ENCODE results near the gene SLC8B1. TPM values are rescaled to one million over a fixed set of nuclear protein-coding genes. Genes with fewer than 3 reads are reported as not detected.

Gene SLC8B1
- polyA plus RNA-seq, 1 donor from 2014 or later, result 1.1 TPM

DNA sequence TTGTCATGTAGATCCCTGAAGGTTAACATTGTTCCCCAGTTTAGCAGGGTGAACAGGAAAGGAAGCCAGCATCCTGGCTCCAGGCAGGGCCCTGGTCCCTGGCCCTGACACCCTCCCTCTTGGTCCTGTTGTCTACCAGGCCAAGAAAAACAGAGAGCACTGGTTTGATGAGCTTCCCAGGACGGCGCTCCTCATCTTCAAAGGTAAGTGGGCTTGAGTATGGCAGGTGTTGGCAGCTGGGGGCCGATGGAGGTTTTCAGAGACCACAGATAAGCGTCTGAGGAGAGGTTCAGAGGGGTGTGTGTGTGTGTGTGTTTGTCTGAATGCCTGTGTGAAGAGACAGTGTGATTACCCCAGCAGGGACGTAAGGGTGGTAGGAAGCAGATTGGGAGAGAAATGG, 56.3 kb downstream of the SLC8B1 start:
- TF ChIP-seq EP300 (conservative IDR thresholded peaks at IDR 0.05; ENCODE audit: poor library complexity, severe bottlenecking) (no peak), EZH2 (IDR thresholded peaks at IDR 0.05; ENCODE audit: borderline replicate concordance, insufficient read depth, low read length, poor library complexity, severe bottlenecking) (no peak)
- H3K4me2 ChIP-seq (ENCODE audit: low read length), result no peak overlapping the region
- H3K9ac ChIP-seq (ENCODE audit: low read length), result no peak overlapping the region
- H3K9me2 ChIP-seq (ENCODE audit: insufficient read depth, low read length), result no peaks in the 10 kb centered on the region
- H3K79me2 ChIP-seq (replicated peaks; ENCODE audit: insufficient read depth, low read length), result no peaks in the 10 kb centered on the region
- no peak overlapping the region for H2AFZ ChIP-seq (ENCODE audit: low read depth, low read length)
- no peaks in the 10 kb centered on the region for H3K36me3 ChIP-seq (ENCODE audit: insufficient read depth, low read length)
- H3K9me3 ChIP-seq (ENCODE audit: low read length), result no peaks in the 10 kb centered on the region
- no peaks in the 10 kb centered on the region for H3K27me3 ChIP-seq (ENCODE audit: insufficient read depth, low read depth, low read length)
- H4K20me1 ChIP-seq (ENCODE audit: insufficient read depth), result no peaks in the 10 kb centered on the region
- H3F3A ChIP-seq (ENCODE audit: insufficient read depth, low read length, poor library complexity, severe bottlenecking), result no peaks in the 10 kb centered on the region
- H3K4me3 ChIP-seq (ENCODE audit: low read length), result no peak overlapping the region
- H3K27ac ChIP-seq (ENCODE audit: low read length), result no peak overlapping the region

DNA sequence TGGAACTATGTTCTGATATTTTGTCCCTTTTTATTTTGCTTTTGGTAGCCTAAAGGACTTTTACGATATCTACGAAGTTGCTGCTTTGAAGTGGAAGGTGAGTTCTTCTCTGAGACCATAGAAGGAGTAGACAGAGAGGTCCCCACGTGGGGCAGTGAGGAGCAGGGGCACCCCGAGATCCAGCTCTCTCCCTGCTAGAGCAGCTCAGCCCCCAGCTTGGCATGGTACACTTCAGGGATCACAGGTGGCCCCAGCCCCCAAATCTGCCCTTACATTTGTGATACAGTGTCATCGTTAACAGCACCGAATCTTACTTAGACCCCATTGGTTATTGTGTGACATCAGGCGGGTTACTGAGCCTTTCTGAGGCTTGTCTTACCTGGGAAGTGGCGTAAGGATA, 56.8 kb downstream of the SLC8B1 start:
- no peak overlapping the region for H3K9ac ChIP-seq (ENCODE audit: low read length)
- H3K4me3 ChIP-seq (ENCODE audit: low read length), result no peak overlapping the region
- no peak overlapping the region for H3K4me2 ChIP-seq (ENCODE audit: low read length)
- no peak overlapping the region for H3K27ac ChIP-seq (ENCODE audit: low read length)
- H3K79me2 ChIP-seq (replicated peaks; ENCODE audit: insufficient read depth, low read length), result no peaks in the 10 kb centered on the region
- no peaks in the 10 kb centered on the region for H3K9me2 ChIP-seq (ENCODE audit: insufficient read depth, low read length)
- H4K20me1 ChIP-seq (ENCODE audit: insufficient read depth), result no peaks in the 10 kb centered on the region
- no peak overlapping the region for H2AFZ ChIP-seq (ENCODE audit: low read depth, low read length)
- H3F3A ChIP-seq (ENCODE audit: insufficient read depth, low read length, poor library complexity, severe bottlenecking), result no peaks in the 10 kb centered on the region
- no peak for TF ChIP-seq TAF1 (IDR thresholded peaks at IDR 0.05; ENCODE audit: low read depth)
- TF ChIP-seq, protein P1, sequence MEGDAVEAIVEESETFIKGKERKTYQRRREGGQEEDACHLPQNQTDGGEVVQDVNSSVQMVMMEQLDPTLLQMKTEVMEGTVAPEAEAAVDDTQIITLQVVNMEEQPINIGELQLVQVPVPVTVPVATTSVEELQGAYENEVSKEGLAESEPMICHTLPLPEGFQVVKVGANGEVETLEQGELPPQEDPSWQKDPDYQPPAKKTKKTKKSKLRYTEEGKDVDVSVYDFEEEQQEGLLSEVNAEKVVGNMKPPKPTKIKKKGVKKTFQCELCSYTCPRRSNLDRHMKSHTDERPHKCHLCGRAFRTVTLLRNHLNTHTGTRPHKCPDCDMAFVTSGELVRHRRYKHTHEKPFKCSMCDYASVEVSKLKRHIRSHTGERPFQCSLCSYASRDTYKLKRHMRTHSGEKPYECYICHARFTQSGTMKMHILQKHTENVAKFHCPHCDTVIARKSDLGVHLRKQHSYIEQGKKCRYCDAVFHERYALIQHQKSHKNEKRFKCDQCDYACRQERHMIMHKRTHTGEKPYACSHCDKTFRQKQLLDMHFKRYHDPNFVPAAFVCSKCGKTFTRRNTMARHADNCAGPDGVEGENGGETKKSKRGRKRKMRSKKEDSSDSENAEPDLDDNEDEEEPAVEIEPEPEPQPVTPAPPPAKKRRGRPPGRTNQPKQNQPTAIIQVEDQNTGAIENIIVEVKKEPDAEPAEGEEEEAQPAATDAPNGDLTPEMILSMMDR (IDR thresholded peaks at IDR 0.05; ENCODE audit: poor library complexity, severe bottlenecking), result no peak
- TF ChIP-seq EP300 (conservative IDR thresholded peaks at IDR 0.05; ENCODE audit: poor library complexity, severe bottlenecking), result no peak
- no peak for TF ChIP-seq EZH2 (IDR thresholded peaks at IDR 0.05; ENCODE audit: borderline replicate concordance, insufficient read depth, low read length, poor library complexity, severe bottlenecking)
- TF ChIP-seq MXI1 (conservative IDR thresholded peaks at IDR 0.05; ENCODE audit: poor library complexity, severe bottlenecking), result no peak
- TF ChIP-seq, protein P2, sequence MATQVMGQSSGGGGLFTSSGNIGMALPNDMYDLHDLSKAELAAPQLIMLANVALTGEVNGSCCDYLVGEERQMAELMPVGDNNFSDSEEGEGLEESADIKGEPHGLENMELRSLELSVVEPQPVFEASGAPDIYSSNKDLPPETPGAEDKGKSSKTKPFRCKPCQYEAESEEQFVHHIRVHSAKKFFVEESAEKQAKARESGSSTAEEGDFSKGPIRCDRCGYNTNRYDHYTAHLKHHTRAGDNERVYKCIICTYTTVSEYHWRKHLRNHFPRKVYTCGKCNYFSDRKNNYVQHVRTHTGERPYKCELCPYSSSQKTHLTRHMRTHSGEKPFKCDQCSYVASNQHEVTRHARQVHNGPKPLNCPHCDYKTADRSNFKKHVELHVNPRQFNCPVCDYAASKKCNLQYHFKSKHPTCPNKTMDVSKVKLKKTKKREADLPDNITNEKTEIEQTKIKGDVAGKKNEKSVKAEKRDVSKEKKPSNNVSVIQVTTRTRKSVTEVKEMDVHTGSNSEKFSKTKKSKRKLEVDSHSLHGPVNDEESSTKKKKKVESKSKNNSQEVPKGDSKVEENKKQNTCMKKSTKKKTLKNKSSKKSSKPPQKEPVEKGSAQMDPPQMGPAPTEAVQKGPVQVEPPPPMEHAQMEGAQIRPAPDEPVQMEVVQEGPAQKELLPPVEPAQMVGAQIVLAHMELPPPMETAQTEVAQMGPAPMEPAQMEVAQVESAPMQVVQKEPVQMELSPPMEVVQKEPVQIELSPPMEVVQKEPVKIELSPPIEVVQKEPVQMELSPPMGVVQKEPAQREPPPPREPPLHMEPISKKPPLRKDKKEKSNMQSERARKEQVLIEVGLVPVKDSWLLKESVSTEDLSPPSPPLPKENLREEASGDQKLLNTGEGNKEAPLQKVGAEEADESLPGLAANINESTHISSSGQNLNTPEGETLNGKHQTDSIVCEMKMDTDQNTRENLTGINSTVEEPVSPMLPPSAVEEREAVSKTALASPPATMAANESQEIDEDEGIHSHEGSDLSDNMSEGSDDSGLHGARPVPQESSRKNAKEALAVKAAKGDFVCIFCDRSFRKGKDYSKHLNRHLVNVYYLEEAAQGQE (IDR thresholded peaks at IDR 0.05; ENCODE audit: borderline replicate concordance), result no peak
- TF ChIP-seq SMC3 (conservative IDR thresholded peaks at IDR 0.05; ENCODE audit: poor library complexity), result no peak
- TF ChIP-seq POLR2AphosphoS5 (IDR thresholded peaks at IDR 0.05), result no peak
- no peak for TF ChIP-seq RAD21 (conservative IDR thresholded peaks at IDR 0.05)
- no peaks in the 10 kb centered on the region for H3K36me3 ChIP-seq (ENCODE audit: insufficient read depth, low read length)
- H3K9me3 ChIP-seq (ENCODE audit: low read length), result no peaks in the 10 kb centered on the region
- H3K27me3 ChIP-seq (ENCODE audit: insufficient read depth, low read depth, low read length), result no peaks in the 10 kb centered on the region

DNA sequence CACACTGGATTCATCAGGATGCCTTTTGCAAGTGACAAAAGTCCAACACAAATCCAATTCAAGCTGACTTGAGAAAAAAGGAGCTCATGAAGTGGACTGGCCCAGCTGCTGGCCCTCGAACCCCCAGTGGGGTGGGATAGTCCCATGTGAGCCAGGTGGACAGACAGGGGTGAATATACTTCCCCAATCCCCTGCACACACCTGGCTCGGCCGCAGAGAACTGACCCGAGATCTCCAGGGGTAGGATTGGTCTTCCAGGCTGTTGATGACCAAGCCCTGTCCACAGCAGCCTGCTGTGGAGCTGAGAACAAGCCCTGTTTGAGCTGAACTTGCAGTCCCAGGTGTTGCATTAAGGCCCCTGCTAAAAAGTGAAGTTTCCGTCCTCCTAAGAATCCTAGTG, 57.4 kb downstream of the SLC8B1 start:
- H3F3A ChIP-seq (ENCODE audit: insufficient read depth, low read length, poor library complexity, severe bottlenecking), result no peaks in the 10 kb centered on the region
- no peaks in the 10 kb centered on the region for H3K36me3 ChIP-seq (ENCODE audit: insufficient read depth, low read length)
- H2AFZ ChIP-seq (ENCODE audit: low read depth, low read length), result no peak overlapping the region
- no peak overlapping the region for H3K4me3 ChIP-seq (ENCODE audit: low read length)
- H3K9me2 ChIP-seq (ENCODE audit: insufficient read depth, low read length), result no peaks in the 10 kb centered on the region
- no peak overlapping the region for H3K27ac ChIP-seq (ENCODE audit: low read length)
- TF ChIP-seq POLR2AphosphoS5 (IDR thresholded peaks at IDR 0.05) (no peak), SMC3 (conservative IDR thresholded peaks at IDR 0.05; ENCODE audit: poor library complexity) (no peak), EZH2 (IDR thresholded peaks at IDR 0.05; ENCODE audit: borderline replicate concordance, insufficient read depth, low read length, poor library complexity, severe bottlenecking) (no peak), RAD21 (conservative IDR thresholded peaks at IDR 0.05) (no peak), TAF1 (IDR thresholded peaks at IDR 0.05; ENCODE audit: low read depth) (no peak), EP300 (conservative IDR thresholded peaks at IDR 0.05; ENCODE audit: poor library complexity, severe bottlenecking) (no peak), MXI1 (conservative IDR thresholded peaks at IDR 0.05; ENCODE audit: poor library complexity, severe bottlenecking) (no peak)
- TF ChIP-seq, protein P1 (IDR thresholded peaks at IDR 0.05; ENCODE audit: poor library complexity, severe bottlenecking), result no peak
- TF ChIP-seq, protein P2 (IDR thresholded peaks at IDR 0.05; ENCODE audit: borderline replicate concordance), result no peak
- H4K20me1 ChIP-seq (ENCODE audit: insufficient read depth), result no peaks in the 10 kb centered on the region
- H3K4me2 ChIP-seq (ENCODE audit: low read length), result no peak overlapping the region
- H3K79me2 ChIP-seq (replicated peaks; ENCODE audit: insufficient read depth, low read length), result no peaks in the 10 kb centered on the region
- H3K9ac ChIP-seq (ENCODE audit: low read length), result no peak overlapping the region
- no peaks in the 10 kb centered on the region for H3K27me3 ChIP-seq (ENCODE audit: insufficient read depth, low read depth, low read length)
- H3K9me3 ChIP-seq (ENCODE audit: low read length), result no peaks in the 10 kb centered on the region

Data from neural cell (in vitro differentiated cells).